HG03045 (cell line): Measurements from ENCODE around the gene CMIP.

Experiments
- ATAC-seq: cut with Tn5 transposase; IDR thresholded peaks from one replicate; pipeline ENCODE4 v1.9.1; 2021; ENCODE audit warnings: mild to moderate bottlenecking, moderate library complexity; ENCODE audit not compliant: unreplicated experiment

Gene CMIP

DNA sequence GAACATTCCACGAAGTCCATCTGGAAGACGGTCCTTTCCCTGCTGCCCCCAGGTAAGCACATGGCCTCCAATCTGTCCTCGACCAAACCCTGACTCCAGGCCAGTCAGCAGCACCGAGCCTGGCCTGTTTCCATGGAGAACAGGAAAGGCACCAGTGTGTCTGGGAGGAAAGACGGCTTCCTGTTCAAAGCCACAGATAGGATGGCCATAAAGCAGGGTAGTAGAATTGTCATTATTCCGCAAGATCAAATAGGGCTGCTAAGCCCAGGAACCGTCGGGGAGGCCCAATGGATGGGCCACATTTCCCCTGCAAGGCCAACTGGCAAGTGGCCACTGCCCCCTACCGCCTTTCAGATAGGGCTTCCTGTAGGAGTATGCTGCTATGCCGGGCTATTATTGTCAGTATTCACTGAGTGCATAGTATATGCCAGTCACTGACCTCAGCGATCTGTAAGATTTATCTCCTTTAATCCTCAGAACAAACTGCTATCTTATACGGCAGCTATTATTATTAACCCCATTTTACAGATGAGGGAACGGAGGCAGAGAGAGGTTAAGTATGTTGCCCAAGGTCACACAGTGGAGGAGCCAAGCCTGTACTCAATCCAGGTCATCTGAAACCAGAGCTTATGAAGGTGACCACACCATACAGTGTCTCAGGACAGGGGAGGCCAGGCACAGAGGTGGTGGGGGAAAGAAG, 311.5 kb downstream of the CMIP start:
- no peak for ATAC-seq

DNA sequence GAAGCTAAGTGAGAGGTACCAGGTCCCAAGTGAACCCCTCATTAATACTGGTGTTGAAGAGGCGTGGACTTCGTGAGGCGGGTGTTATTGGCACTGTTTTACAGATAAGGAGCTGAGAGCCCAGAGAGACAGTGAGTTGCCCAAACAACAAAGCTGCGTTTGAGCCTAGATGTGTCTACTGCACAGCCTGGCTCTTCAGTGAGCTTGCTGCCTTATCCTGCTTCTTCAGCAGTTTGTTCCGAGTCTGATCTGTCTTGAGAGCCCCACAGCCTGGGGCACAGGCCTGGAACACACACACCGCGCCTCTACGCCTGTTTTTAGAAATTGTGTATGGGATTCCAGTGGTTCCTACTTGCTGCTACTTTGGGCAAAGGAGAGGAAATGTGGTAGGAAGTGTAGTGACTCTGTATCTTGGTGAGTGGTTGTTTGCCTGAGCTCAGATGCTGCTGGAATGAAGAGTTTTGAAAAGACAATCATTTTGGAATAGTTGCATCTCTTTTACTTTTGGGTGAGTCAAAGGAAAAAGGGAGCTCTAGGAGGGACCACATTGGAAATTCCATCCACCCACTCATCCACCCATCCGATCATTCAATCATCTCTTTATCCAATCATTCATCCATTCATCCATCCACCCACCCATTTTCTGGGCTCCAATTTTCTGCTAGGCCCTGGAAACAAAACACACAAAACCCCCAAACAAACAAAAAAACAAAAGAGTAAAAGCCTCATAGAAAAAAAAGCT, 312.2 kb downstream of the CMIP start:
- no peak for ATAC-seq

DNA sequence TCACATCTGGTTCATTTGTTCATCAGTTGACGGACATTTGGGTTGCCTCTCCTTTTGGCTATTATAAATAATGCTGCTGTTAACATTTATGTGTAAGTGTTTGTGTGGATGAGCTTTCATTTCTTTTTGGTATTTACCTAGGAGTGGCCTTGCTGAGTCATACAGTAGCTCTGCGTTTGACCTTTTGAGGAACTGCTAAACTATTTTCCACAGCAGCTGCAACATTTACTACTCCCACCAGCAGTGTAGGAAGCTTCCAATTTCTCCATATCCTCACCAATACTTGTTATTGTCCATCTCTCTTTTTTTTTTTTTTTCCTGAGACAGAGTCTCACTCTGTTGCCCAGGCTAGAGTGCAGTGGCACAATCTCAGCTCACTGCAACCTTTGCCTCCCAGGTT, 313.8 kb downstream of the CMIP start:
- ATAC-seq, result no peak
